NCI-H345 (cell line): ENCODE results near the gene ZNF211.

Experiments used
- DNase-seq: peaks from one replicate; lab custom pipeline; 2025; lab: John Stamatoyannopoulos, UW

The ZNF211 gene

DNA sequence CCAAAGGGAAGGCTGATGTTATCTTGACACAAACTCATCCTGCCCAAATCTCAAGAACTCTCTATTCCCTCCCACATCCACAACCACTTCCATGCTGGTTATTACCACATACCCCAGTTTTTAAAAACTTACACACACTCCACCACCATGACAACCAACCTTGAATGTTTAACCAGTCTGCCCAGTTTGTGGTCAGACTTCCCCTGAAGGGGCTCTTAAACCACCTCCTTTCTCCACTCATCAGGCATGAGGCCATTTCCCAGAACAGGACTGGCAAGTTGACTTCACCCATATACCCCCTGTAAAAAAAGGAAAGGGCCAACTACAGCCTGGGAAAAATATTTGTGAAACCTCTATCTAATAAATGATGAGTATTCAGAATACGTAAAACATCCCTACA, 23.4 kb downstream of the ZNF211 start:
- DNase-seq = no peak

DNA sequence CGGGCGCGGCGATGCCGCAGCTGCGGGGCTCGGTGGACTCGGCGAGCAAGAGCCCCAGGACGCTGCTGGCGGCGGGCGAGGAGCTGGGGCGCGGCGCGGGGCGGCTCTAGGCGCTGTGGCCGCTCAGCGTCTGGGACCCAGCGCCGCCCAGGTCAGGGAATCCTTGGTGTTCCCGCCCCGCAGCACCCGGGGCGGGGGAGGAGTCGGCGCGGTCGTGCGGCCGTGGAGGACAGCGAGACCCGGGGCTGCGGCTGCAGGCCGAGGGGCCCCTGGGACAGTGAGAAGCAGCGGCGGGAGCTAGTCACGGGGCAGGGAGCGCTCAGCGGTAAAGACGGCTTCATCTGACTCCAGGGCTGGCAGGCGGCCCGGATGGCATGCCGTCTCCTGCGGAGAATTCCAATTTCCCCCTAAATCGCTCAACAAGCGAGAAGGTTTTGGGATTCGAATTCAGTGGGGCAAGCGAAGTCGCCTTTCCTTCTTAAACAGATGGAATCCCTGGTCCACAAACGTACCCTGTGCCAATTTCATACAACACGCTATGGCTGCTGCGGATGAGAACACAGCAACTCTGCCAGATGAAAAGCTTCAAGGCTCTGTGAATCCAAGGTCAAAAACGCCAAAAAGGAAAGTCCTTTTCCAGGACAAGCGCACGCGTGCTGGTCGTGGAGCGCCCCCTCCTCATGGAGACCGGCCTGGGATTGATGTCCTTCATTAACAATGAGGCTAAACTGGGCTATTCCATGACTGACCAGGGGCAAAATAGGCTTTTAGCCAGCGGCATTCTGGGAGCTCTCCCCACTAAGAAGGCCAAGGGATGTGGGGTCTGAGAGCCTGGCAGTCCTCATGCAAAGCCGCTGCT, 31.5 kb downstream of the ZNF211 start:
- DNase-seq = peak; percentile 15

DNA sequence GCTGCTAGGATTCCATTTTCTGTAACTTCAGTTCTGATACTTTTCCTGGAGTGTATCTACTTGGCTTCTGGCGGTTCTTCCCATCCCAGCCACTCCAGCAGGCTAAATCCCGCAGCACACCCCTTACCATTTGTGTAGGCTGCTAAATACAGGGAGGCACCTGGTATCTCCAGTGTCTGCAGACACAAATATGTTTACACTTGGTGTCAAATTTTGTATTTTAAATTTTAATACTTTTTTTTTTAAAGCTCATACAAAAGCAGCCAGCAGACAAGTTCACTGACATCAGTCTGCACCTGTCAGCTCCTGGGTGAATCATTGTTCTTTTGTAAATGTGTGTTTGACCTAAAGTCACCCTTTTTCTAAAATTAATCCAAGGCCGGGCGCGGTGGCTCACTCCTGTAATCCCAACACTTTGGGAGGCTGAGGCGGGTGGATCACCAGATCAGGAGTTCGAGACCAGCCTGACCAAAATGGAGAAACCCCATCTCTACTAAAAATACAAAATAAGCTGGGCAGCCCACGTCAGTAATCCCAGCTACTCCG, 32.4 kb downstream of the ZNF211 start:
- no peak for DNase-seq

DNA sequence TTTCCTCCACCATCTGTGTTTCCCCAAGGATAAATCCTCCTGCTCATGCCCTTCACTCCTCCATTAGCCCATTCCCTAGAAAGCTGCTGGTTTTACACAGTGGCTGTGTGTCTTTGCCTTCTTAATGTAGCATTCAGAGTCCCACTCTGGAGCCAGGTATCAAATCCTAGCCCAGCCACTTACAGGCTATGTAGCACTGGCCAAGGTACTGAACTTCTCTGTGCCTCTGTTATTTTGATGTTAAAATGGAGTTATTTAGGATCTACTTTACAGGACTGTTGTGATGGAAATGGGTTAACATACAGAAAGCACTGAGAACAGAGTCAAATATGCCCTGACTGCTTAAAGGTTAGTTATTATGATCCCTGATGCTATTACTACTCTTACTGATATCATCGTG, 34.3 kb downstream of the ZNF211 start:
- DNase-seq = no peak

DNA sequence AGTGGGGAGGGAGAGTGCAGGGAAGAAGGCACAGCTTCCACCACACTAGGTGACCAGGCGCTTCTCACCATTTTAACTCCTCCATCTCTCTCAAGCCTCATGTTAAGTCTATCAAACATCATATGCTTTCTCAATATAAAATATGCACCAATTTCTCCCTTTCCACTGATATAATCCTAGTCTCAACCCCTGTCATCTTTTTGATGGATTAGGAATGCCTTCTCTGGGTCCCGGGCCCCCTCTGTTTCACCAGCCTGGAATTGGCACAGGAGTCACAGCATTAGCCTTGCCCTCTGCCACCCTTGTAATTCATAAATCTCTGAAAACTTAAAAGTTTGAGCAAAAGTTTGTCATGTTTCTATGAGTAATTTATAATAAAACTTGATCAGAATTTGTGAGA, 35.7 kb downstream of the ZNF211 start, which contains the start of gene ZSCAN4:
TSS of gene ZSCAN4 (plus strand) at position 301 of the 400 bp plus-strand sequence. CDS start 7,211 bp downstream, outside the sequence.
- no peak for DNase-seq

DNA sequence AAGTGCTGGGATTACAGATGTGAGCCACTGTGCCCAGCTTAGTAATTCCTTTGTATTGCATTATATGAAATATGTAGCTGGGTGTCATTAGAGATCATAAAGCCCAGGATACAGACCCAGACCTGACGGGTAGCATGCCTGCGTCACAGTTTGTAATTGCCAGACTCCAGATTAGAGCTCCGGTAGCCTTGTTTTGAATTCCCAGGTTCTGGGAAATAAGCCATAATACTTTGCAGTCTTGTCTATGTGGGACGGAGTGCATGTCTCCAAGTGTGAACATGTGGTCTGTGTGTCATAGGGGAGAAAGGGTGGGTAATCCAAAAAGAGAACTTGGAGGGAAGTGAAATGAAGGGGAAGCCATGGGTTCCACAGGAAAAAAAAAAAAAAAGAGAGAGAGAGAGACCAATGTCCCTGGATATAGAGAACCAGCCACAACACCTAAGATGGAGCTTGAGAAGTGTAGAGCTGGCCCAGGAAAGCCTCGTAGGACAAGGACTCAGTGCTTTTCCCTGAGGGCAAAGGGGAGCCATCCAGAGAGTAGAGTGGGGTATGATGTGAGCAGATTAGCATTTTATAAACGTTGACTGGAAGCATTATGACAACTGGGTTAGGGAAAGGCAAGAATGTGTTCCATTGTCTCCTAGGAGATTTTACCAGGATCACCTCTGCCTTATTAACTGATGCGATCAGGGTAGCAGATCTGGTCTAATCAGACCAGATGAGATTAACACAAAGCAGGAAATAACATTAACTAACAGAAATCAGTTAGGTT, 38.3 kb downstream of the ZNF211 start:
- no peak for DNase-seq

DNA sequence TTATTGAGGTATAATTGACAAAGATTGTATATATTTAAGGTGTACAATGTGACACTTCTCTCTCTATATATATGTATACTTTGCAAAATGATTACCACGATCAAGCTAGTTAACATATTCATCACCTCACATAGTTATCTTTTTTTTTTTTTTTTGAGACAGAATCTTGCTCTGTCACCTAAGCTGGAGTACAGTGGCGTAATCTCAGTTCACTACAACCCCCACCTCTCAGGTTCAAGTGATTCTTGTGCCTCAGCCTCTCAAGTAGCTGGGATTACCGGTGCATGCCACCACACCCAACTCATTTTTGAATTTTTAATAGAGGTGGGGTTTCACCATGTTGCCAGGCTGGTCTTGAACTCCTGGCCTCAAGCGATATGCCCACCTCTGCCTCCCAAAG, 39.5 kb downstream of the ZNF211 start:
- no peak for DNase-seq

DNA sequence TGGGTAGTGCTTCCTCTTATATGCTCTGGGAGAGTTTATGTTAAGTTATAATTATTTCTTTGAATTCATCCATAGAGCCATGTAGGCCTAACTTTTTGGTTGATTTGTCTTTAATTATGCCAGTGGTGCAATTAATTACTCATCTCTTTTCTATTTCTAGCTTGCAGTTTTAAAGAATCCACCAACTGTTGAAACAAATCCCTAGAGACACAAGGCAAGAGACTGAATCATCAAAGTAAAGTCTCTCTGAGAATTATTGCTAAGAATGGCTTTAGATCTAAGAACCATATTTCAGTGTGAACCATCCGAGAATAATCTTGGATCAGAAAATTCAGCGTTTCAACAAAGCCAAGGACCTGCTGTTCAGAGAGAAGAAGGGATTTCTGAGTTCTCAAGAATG, 42.9 kb downstream of the ZNF211 start:
- no peak for DNase-seq

DNA sequence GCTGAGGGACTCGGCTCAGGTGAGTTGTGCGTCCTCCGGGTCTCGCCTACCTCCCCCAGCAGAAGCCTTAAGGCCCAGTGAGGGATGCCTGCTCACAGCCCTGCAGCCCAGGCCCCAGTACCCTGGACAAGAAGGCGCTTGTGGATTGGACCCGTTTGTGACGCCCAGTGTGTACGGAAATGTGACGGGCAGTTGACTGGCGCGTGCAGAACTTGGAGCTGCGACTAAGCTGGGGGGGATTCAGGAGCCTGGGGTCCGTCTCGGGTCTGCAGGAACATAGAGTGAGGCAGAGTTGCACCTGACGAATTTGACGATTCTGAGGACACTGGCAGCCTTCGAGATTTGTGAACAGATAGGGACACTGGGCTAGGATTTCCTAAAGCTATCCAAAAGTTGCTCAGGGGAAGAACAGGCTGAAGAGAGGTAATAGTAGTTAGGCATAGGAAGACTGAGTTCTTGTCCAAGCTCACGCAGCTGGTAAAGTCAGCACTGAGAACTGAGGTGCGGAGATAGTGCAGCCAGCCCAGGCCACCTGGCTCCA, 49.3 kb downstream of the ZNF211 start:
- no peak for DNase-seq

DNA sequence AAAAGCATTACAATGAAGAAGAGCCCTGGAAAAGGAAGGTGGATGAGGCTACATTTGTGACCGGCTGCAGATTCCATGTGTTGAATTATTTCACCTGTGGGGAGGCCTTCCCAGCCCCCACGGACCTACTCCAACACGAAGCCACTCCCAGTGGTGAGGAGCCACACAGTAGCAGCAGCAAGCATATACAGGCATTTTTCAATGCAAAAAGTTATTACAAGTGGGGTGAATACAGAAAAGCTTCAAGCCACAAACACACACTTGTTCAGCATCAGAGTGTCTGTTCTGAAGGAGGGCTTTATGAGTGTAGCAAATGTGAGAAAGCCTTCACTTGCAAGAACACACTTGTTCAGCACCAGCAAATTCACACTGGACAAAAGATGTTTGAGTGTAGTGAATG, 53.8 kb downstream of the ZNF211 start:
- DNase-seq = no peak

DNA sequence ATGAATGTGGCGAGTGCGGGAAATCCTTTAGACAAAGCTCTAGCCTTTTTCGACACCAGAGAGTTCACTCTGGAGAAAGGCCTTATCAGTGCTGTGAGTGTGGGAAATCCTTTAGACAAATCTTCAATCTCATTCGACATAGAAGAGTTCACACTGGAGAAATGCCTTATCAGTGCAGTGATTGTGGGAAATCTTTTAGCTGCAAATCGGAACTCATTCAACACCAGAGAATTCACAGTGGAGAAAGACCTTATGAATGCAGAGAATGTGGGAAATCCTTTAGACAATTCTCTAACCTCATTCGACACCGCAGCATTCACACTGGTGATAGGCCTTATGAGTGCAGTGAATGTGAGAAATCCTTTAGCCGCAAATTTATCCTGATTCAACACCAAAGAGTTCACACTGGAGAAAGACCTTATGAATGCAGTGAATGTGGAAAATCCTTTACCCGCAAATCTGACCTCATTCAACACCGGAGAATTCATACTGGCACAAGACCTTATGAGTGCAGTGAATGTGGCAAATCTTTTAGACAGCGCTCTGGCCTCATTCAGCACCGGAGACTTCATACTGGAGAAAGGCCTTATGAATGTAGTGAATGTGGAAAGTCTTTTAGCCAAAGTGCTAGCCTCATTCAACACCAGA, 54.5 kb downstream of the ZNF211 start:
- no peak for DNase-seq

DNA sequence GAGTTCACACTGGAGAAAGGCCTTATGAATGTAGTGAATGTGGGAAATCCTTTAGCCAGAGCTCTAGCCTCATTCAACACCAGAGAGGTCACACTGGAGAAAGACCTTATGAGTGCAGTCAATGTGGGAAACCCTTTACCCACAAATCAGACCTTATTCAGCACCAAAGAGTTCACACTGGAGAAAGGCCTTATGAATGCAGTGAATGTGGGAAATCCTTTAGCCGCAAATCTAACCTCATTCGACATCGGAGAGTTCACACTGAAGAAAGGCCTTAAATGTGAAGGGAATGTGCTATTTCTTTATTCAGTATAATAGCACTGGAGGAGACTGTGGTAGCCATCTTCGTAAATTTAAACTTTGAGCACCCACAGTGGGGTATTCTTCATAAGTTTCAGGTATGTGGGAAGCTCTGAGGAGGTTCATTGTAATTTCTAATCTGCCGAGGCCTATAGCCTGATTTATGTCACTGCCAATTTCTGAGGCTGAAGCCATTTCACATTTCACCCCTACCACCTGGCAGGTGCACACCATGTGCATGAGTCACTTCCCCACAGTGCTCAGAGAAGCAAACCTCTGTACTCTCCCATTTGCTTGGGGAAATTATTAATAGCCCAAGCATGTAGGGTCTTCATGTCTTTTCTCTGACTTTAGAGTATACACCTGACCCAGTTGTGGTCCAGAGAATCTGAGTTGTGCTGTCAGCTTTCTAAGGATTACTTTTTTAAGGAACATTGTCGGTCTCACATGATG, 55.2 kb downstream of the ZNF211 start:
- no peak for DNase-seq

DNA sequence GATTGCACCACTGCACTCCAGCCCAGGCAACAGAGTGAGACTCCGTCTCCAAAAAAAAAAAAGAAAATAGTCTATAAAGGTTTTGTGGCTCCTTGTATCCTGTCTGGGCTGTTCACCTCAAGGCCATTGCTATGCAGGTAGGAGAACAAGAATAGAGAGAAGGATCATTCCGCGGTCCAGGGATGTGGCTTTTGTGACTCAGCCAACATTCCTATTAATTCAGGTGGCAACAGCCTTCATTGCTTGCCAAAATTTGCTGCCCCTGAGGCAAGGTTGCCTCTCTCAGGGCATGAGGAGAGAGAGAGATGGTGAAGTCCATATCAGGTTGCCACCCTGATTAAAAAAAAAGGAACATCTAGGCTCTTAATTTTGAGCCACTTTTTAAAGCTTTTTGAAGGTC, 56.8 kb downstream of the ZNF211 start:
- DNase-seq = no peak
